NCI-H345 treated with DMSO at 0.1 percent for 48 hours (cell line): Measurements from ENCODE around the gene AGMAT.
"Not testable (repeated sequence)": the region's sequence is repeated elsewhere in the genome, so short reads cannot be mapped to it uniquely, and the experiment has no call there.

Experiments used
- DNase-seq: peaks from one replicate; lab custom pipeline; 2025; ENCODE audit not compliant: unreplicated experiment; lab: John Stamatoyannopoulos, UW

Gene AGMAT

GRCh38 chr1:15616373-15617172 lies 31.7 kb upstream of the AGMAT start:
- no peak for DNase-seq

- no peak for DNase-seq
Measured at GRCh38 chr1:15610167-15610566, 25.3 kb upstream of the AGMAT start.

DNA sequence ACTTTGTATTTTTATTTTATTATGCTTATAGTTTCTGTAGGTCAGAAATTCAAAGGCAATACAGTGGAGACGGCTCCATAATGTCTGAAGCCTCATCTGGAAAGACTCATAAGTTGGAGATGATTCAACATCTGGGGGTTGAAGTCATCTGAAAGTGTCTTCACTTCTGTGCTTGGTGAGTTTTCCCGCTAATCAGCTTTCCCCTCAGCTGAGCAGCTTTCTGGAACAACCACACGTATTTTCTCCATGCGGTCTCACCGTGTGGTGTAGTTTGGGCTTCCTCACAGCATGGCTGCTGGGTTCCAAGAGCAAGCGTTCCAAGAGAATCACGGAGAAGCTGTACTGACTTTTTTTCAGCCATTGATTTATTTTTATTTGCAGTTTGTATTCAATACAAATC lies 24.8 kb upstream of the AGMAT start:
- no peak for DNase-seq

DNA sequence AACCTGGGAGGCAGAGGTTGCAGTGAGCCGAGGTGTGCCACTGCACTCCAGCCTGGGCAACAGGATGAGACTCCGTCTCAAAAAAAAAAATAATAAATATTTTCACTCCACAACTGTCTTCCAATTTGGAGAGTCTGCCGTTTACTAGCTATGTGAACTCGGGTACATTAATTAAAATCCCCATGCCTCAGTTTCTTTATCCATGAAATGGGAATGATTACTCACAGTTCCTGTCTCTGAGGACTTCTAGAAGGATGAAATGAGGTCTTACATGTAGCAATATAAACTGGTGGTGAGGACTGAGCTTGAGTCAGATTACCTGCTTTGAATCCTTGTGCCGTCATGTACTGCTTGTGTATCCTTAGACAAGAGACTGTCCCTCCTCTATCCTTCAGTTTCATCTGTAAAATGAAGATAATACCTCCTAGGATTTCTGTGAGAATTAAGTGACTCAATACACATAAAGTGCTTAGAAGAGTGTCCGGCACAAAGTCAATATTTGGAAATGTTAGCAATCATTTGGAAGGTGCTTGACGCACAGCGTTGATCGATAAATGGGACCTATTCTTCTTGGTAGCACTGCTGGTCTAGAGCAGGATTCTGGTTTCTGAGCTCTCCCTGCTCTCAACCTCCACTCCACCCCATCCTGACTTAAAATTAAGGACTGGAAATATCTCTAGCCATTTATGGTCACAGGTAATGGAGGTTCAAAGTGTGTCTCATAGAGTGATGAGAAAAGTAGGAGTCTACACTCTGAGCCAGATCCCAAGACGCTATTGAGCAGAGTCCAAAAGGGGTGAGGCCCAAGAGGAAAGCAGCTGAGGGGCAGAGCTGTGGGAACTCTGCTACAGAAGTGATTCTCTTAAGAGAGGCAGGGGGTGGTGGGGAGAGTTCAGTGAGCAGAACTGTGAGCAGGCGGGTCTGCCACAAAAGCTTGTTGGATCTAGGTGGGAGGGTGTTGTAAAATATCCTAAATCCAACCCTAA lies 20.8 kb upstream of the AGMAT start:
- DNase-seq, result no peak

- not testable (repeated sequence) for DNase-seq
Measured at GRCh38 chr1:15604400-15604799, 19.5 kb upstream of the AGMAT start.

DNA sequence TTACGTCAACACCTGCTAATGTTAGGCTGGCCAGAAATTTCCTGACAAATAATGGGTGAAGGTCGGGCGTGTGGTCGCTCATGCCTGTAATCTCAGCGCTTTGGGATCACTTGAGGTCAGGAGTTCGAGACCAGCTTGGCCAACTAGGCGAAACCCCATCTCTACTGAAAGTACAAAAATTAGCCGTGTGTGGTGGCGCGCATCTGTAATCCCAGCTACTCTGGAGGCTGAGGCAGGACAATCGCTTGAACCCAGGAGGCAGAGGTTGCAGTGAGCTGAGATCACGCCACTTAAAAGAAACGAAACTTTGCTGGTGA lies 19.1 kb upstream of the AGMAT start:
- not testable (repeated sequence) for DNase-seq

DNA sequence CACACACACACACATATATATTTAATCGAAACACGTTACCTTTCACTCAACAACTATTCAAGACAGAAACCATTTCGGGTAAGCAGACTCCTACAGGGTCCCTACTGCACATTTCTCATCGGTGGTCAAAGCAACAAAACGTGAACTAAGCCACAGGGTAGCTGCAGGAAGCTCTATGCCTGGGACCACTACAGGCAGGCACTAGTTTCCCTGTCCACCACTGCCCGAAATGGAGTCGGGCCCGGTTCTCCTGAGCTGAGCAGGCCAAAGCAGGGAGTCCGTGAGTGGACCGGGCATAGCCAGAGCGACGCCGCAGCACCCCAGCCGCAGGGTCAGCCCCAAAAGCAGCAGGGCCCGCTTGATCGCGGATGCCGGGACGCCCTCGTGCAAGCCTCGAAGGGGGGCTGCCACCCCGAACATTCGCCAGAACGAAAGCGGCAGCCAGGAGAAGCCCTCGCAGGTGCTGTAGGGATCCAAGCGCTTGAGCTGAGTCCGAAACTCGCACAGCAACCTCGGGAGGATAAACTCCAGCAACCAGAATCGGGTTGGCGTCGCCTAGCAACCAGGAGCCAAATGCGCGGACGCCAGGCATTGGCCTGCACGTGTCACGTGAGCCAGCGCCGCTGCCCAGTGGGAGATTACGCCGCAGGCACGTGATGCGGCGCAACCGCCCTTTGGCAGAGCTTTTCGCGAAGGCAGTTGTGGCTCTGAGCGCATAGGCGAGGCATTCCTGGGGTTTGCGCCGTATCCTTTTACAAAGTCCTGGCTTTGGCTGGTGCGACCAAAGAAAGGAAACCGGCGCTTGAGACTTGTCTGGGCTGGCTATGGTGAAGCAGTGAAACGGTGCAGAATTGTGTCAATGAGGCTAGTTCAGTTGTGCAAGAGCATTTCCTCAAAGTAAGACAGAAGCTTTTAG lies 18.5 kb upstream of the AGMAT start:
- DNase-seq, result peak; percentile 96

DNA sequence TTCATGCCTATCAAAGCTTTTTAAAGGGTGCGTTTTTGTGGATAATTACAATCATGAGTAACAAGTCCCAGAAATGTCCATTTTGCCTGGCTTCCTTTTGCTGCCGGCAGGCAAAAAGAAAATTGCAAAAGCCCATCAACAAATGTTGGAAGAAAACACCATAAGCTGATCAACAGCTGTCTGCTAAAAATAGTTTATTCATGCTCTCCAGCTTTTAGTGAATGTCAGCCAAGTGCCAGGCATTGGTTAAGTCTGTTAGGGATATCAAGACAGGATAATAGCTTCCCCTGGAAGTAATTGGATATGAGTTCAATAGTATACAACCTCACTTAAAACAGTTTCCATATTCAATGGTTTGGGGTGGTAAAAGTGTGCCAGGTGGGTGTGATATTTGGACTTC lies 13.6 kb upstream of the AGMAT start:
- no peak for DNase-seq

GRCh38 chr1:15595809-15596617 lies 11.2 kb upstream of the AGMAT start:
- no peak for DNase-seq

- no peak for DNase-seq
Measured at GRCh38 chr1:15592285-15592684, 7.4 kb upstream of the AGMAT start.

DNA sequence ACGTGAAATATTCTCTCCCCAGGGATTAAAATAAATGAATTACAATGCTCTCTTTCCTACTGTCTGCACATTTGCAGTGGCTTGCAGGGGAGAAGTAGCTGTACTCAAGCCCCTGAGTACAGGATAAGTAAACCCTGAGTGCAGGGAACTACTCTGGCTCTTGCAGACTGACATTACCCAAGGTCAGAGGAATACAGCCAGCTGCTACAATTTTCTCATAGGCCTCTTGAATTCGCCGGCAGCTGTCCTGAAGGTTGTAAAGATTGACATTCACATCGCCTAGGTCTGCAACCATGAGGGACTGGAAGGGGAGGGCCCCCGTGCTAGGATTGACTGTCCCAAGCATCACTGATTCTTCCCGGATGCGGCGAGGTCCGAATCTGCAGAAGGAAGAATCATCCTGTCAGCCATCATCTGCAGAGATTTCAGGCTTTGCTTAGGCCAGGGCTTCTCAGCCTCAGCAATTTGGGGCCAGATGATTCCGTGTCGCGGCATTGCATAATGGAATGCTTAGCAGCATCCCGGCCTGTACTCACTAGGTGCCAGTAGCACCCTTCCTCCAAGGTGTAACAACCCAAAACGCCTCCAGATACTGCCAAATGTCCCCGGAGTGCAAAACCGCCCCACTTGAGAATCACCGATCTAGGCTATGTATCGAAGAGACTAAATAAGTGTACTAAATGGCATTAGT lies 1.7 kb downstream of the AGMAT start:
- no peak for DNase-seq

- no peak for DNase-seq
Measured at GRCh38 chr1:15579683-15580047, 5.2 kb downstream of the AGMAT start.

DNA sequence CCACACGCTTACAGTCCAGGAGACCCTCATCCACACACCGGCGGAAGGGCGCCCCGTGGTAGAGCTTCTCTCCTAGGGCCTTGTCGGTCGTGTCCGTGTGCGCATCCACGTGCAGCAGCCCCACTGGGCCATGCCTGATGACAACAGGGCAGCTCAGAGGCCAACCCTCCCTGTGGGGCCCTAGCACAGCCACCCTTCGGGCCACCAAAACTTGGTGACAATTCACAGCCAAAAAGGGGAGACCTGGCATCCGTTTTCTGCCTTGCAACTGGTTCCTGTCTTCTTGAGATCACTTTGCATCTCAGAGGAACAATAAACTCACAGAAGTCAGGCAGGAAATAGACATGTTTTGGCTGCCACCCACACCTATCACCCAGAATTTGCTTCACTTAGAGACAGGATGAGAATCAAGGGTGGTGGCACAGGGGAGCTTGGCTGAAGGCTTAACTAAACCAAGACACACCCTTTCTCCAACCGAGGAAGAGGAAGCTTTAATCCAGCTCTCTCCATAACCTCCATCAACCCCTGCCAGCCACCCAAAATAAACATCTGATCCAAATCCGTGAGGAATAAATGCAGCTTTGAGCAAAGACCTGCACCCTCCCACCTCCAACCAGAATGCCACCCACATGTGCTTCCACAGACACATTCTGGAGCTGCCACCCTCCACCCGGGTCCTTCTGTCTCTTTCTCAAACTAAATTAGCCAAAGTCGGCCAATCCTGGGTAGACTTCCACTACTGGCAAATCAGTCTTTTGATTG lies 5.7 kb downstream of the AGMAT start:
- DNase-seq, result no peak

- no peak for DNase-seq
Measured at GRCh38 chr1:15577691-15578090, 7.2 kb downstream of the AGMAT start.

DNA sequence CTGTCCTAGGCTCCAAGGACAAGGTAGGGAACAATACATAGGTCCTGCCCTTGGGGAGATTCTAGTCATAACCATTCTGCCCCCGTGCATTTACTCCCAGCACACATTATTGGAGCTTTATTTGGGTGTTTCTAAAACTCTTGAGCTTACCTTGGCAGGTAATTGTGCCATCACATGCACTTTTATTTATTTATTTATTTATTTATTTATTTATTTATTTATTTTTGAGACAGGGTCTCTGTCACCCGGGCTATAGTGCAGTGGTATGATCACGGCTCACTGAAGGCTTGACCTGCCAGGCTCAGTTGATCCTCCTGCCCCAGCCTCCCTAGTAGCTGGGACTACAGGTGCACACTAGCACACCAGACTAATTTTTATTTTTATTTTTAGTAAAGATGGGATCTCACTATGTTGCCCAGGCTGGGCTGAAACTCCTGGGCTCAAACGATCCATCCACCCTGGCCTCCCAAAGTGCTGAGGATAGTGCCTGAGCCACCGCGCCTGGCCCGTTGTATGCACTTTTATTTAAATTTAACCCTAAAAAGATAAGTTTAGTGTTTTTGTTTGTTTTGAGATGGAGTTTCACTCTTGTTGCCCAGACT lies 9.2 kb downstream of the AGMAT start:
- DNase-seq, result no peak

DNA sequence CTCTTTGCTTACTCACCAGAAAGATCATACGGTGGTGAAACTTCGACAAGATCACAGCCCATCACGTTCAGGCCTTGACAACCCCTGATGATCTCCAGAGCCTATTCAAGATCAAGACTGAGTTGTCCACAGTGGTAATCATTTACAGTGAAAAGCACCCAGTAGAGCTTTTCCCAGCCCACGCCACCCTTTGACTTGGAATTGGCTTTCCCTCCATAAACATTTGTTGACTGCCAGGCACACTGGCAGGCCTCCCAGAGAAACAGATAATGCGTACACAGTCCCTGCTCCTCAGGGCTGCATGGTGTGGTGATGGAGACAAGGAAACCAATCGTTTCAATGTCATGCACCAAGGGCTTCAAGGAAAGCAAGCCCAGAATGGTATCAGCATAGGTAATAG lies 10.1 kb downstream of the AGMAT start:
- DNase-seq, result no peak

DNA sequence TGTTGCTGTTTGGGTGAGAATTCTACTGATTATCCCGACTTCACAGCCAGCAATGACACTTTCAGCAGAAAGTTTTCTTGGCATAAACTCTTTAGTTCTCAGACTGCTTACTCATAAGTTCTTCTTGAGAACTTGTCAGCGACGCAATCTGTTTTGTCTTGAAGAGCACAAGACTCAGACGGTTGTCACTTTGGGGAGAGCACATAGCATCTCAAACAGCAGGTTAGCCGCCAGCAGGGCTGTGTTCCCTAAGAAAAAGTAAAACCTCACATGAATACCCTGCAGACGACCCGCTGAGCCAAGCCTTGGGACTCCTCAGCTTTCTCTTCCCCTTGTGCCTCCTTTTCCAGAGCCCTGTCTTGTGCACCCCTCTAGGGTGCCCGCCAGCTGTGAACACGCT lies 11.4 kb downstream of the AGMAT start:
- no peak for DNase-seq

DNA sequence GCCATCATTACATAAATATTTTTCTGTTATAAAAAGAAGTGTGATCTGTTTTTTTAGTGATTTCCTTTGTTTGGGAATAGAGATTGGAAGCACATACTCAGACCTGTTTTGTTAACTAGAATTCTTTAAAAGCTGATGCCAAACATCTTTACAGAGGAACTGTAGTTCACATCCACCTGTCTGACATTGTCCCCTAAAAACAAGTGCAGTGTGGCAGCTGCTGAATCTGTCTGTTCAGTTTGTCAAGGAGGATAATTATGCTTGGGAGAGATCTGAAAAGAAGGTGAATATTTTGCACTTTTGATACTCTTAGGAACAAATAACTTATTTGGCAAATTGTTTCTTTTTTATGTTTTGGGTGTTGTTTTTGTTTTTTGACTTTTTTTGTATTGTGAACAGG lies 13.6 kb downstream of the AGMAT start:
- DNase-seq, result no peak

DNA sequence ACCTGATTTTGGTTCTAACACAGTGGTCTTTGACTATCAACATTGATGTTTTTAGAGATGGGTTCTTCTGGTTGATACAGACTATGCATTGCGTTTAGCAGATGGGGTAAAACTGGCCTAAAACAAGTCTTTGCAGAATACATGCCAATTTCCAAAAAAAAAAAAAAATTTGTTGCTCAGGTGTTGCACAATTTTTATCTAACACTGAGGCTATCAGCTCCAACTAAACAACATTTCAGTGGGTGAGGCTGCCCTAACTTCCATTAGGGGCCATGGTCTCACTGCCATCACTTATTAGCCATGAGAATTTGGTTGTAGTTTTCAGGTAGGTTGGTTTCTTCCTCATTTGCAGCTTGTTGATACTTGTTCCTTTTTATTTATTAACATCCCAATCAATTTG lies 14.0 kb downstream of the AGMAT start:
- DNase-seq, result no peak
